Lower lobe of right lung (tissue), 2 donors: ENCODE measurements around the gene TTLL5. TPM values are rescaled to one million over a fixed set of nuclear protein-coding genes. Genes with fewer than 3 reads are reported as not detected.

Source experiments
- ATAC-seq, 2 donors: fragments of 200-7000 bp; cut with Tn5 transposase; one replicate each; pipeline ENCODE4 v1.9.1; 2020 to 2022; ENCODE audit warnings: mild to moderate bottlenecking in 2 of 2, moderate library complexity in 2 of 2
- DNase-seq: peaks from one replicate; pipeline ENCODE4 v3.0.0-alpha.2; 2020
- H3K27ac ChIP-seq: fragments of 200-600 bp; one replicate; pipeline ENCODE4 v1.8.0; 2022
- H3K27me3 ChIP-seq: fragments of 200-600 bp; one replicate; pipeline ENCODE4 v1.8.0; 2022; ENCODE audit warnings: low read depth
- H3K36me3 ChIP-seq: fragments of 200-600 bp; one replicate; pipeline ENCODE4 v1.8.0; 2022; ENCODE audit warnings: mild to moderate bottlenecking
- H3K4me1 ChIP-seq: fragments of 200-600 bp; one replicate; pipeline ENCODE4 v1.8.0; 2022
- H3K4me3 ChIP-seq: fragments of 200-600 bp; one replicate; pipeline ENCODE4 v1.8.0; 2022; ENCODE audit warnings: mild to moderate bottlenecking
- H3K9me3 ChIP-seq: fragments of 200-600 bp; one replicate; pipeline ENCODE4 v1.8.0; 2022
- CTCF ChIP-seq: fragments of 200-600 bp; IDR thresholded peaks from one replicate; pipeline ENCODE4 v1.8.0; 2022; ENCODE audit warnings: antibody characterized with exemption, mild to moderate bottlenecking
- intact Hi-C: fragments of 100-400 bp; cut with DNase I; formaldehyde crosslinking; loops from one replicate; pipeline ENCODE4 v1.11.0; 2022
- total RNA-seq: library from RNA; stranded (reverse); fragmentation: NEBNext Ultra II Directional; extraction: Animal tissue kit (Norgen Biotek cat#: 25700); gene quantifications from one replicate; pipeline ENCODE4 v1.2.1, GENCODE V29; 2021
- donor health status: DM: no; HTN: yes; CAD: no; lungs with severe emphysema.

TTLL5 gene
- total RNA-seq, 1 donor from 2014 or later: 32.6 TPM

GRCh38 chr14:75871181-75871880 is 210.3 kb downstream of the TTLL5 start:
- intact Hi-C loops: no loop called here
- no peak for TF ChIP-seq CTCF
- H3K27ac ChIP-seq: no peak overlapping the region
- H3K27me3 ChIP-seq: no peaks in the 10 kb centered on the region
- peaks cover 13% of the 10 kb centered on the region for H3K4me1 ChIP-seq
- no peaks in the 10 kb centered on the region for H3K36me3 ChIP-seq
- DNase-seq (no peak), ATAC-seq (no peak)
- H3K4me3 ChIP-seq: no peak overlapping the region
- no peaks in the 10 kb centered on the region for H3K9me3 ChIP-seq

DNA sequence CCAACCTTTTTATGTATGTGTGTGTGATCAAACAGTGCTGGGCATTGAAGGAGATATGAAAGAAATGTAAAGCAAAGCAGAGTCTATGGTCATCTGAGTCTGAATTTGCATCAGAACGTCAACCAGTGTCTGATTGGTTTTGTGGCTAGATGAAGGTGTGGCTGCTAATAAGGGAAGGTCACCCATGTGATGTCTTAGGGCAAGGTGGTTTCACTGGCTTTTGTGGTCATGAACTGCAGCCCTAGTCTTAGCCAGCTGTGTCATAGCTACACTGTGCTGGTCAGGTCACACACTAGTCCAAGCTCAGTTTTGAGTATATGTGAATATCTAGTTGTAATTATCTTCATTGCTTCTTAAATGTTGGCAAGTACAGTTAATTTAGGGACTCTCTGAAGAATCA is 214.9 kb downstream of the TTLL5 start:
- no peak for TF ChIP-seq CTCF
- Histone ChIP-seq H3K4me3 (no peak overlapping the region), H3K9me3 (no peaks in the 10 kb centered on the region), H3K4me1 (peaks cover 11% of the 10 kb centered on the region), H3K27ac (no peak overlapping the region), H3K27me3 (no peaks in the 10 kb centered on the region), H3K36me3 (no peaks in the 10 kb centered on the region)
- DNase-seq (no peak), ATAC-seq (no peak)
- intact Hi-C loops: no loop called here

GRCh38 chr14:75876530-75876929 is 215.5 kb downstream of the TTLL5 start:
- no peaks in the 10 kb centered on the region for H3K27me3 ChIP-seq
- ATAC-seq: no peak
- H3K4me3 ChIP-seq: no peak overlapping the region
- TF ChIP-seq CTCF: no peak
- H3K27ac ChIP-seq: no peak overlapping the region
- peaks cover 11% of the 10 kb centered on the region for H3K4me1 ChIP-seq
- no peak for DNase-seq
- intact Hi-C loops: no loop called here
- no peaks in the 10 kb centered on the region for H3K36me3 ChIP-seq
- no peaks in the 10 kb centered on the region for H3K9me3 ChIP-seq

DNA sequence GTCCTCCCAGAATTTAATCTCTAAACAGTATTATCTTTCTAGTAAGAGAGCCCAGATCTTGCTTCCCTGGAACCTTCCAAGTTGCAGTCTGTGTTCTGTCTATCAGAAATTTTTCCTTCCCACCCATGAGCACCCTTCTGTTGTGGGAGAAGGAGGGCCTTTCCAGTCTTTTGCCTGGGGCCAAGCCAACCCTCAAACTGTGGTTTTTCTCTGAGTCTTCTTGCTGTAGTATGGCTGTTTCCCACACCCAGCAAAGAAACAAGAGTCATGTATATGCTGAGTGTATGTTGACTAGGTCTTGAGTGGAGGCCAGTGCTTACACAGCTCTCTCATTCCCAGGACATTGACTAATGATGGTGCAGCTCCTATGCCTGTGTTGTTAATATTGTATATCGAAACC is 216.2 kb downstream of the TTLL5 start:
- intact Hi-C loops: no loop called here
- ATAC-seq: no peak
- H3K36me3 ChIP-seq: no peaks in the 10 kb centered on the region
- TF ChIP-seq CTCF: no peak
- DNase-seq: no peak
- no peak overlapping the region for H3K27ac ChIP-seq
- no peaks in the 10 kb centered on the region for H3K9me3 ChIP-seq
- H3K27me3 ChIP-seq: no peaks in the 10 kb centered on the region
- peaks cover 11% of the 10 kb centered on the region for H3K4me1 ChIP-seq
- no peak overlapping the region for H3K4me3 ChIP-seq

DNA sequence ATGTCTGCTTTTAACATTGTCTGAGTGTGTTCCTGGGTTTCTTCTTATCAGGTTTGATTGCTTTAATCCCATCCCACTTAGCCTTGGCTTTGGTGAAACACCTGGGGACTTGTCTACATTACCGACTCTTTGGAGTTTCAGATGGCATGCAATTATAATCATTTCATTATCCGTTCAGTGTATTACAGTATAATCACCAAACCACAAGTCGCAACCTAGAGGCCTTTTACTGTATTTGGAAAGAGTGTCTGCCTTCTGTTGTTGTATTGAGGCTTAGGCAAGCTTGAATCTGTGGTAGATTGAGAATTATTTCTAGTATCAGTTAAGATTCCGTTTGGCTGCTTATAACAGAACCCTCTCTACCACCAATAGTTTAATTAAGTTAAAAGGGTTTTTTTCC is 216.8 kb downstream of the TTLL5 start:
- Histone ChIP-seq H3K27me3 (no peaks in the 10 kb centered on the region), H3K27ac (no peak overlapping the region), H3K9me3 (no peaks in the 10 kb centered on the region), H3K36me3 (no peaks in the 10 kb centered on the region), H3K4me1 (peaks cover 11% of the 10 kb centered on the region), H3K4me3 (no peak overlapping the region)
- ATAC-seq (no peak), DNase-seq (no peak)
- TF ChIP-seq CTCF: no peak
- intact Hi-C loops: no loop called here
